ENCODE data around the gene PLSCR4.

PLSCR4 gene

DNA sequence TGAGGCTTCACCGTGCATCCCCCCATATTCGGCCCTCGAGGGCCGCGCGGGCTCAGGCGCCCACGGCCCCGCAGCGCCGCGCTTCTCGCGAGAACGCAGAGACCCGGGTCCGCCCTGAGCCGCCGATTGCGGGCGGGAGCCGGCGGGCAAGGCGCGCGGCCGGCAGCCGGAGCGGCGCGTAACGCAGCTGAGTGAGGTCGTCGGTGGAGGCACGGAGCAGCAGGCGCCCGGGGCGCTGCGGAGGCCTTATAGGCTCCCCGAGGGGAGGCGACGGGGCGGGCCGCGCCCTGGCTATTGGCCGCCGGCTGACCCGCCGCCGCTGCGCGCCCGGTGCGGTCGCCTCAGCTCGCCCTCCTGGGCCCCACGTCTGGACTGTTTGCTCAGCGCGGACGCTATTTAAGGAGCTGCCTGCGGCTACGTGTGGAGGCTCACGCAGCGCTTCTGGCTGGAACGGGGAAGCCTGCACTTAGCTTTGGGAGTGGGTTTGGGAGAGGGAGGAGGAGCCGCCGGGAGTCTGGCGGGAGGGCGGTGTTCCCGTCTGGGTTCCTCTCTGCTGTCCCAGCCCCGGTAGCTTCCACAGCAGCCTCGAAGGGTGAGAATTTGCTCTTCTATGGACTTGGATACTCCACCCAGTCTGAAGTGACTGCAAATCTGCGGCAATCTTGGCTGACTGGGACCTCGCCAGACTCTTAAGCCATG is 89.8 kb downstream of the PLSCR4 start, which contains the start of gene PLOD2:
Gene PLOD2, minus strand, starts transcription at position 221 of the 699 bp plus-strand sequence. Its CDS starts 195 bp downstream, at position 26.
- no peak for DNase-seq (ENCODE audit: low read depth in 2 of 2)

- DNase-seq (ENCODE audit: low read depth in 2 of 2), result no peak
Measured at GRCh38 chr3:146160321-146160963, 90.5 kb downstream of the PLSCR4 start.

DNA sequence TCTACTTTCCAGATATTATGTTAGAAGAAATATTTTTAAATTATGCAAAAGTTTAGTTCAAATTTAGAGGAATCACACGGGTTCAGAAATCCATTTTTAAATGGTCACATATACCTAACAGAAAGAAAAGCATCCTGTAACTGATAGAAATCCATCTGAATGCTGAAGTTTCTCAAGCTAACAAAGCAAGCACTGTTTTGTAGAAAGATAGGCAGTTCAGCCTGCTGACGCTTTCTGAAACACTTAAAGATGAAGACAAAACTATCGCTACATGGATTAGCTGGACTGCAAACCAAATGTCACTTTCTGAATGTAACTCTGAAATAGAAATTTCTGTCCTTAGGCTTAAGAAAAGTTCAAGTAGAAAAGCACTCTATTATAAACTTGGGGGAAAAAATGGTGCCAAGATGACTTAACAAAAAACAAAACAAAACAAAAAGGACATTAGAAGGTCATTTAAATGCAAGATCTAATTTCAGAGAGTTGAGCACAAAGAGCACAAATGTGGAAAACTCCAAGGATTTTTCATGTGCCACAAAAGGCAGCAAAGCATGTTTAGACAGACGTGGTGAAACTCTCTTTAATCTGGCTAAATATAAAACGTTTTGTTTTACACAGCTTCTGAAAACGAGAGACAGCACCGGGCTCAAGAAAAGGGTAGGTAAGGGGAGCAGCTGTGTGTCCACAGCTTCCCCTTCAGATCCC is 91.1 kb downstream of the PLSCR4 start:
- DNase-seq (ENCODE audit: low read depth in 2 of 2), result no peak

DNA sequence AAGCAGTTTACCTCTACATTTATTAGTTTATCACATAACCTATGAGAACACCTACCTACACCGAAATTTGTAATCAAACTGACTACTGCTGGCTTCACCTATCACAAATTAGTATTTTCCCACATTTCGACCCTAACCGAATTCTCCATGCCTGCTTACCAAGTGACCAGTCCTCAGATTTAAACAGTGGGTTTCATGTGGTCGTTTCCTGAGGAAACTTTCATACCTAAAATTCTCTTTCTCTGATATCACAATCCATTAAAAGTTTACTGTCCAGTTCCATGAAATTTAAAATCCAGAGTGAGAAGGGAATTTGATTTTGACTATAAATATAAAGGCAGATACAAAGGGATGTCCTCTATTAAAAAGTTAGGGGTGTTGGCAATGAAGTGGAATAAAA is 91.9 kb downstream of the PLSCR4 start:
- no peak for DNase-seq (ENCODE audit: low read depth in 2 of 2)

GRCh38 chr3:146157325-146158060 is 93.4 kb downstream of the PLSCR4 start:
- DNase-seq (ENCODE audit: low read depth in 2 of 2), result no peak

DNA sequence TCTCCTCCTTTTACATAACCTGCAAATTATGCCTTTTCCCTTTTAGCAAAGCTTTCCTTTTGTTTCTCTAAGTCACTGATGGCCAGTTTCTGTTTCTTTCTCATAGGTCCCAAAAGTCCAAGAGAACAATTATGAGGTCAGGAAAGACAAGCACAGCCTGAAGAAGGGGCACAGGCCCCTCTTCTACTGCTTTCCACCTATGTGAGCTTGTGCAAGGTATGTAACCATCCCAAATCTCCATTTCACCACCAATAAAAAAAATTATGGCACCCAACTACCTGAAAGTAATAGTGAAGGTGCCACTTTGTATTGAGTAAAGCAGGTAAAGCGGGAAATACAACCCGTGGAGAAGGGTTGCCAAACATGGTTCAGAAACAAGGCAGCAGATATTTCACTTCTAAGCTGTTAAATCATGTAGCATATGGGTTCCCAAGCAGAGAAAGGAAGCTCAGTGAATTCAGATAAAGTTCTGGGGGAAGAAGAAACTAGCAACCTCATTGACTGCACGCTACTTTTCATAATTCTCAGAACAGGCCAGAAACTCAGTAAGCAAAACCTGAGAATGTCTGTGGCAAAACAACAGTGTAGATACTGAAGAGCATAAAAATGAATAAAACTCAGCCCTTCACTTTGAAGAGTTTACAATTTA is 94.1 kb downstream of the PLSCR4 start:
- DNase-seq (ENCODE audit: low read depth in 2 of 2), result no peak

DNA sequence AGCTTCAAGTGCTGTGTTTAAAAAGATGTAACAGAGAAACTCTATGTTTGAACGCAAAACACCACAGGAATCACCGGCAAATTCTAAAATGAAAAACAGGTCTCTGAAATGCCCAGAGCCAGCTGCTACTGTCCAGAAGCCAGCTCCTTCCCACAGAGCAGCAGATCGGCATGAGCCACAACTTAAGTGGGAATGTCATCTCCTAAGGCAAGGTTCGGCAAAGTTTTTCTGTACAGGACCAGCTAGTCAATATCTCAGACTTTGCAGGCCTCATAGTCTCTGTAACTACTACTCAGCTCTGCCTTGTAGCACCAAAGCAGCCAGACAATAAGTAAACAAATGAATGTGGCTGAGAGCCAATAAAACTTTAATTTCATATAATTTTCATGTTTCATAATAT is 94.8 kb downstream of the PLSCR4 start:
- DNase-seq (ENCODE audit: low read depth in 2 of 2), result no peak

GRCh38 chr3:146154995-146155394 is 95.9 kb downstream of the PLSCR4 start:
- DNase-seq (ENCODE audit: low read depth in 2 of 2), result no peak

- DNase-seq (ENCODE audit: low read depth in 2 of 2), result no peak
Measured at GRCh38 chr3:146154316-146154715, 96.6 kb downstream of the PLSCR4 start.

DNA sequence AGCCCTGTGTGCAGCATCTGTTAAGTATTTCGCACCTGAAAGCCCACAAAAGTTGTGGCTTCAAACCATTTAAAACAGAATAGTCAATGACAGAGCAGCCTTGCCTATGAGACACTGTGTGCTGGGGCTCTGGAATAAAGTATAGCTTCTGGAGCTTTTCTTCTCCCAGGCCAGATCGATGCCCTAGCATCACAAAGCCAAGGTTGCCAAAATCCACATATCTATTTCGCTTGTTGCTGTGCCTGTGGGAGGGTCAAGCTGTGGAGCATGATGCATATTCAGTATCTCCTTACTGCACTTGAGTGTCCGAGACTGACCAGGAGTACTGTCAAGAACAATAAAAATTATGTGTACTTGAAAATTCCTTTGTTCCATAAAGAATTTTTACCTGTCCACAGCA is 97.5 kb downstream of the PLSCR4 start:
- DNase-seq (ENCODE audit: low read depth in 2 of 2), result no peak

GRCh38 chr3:146152834-146153233 is 98.1 kb downstream of the PLSCR4 start:
- no peak for DNase-seq (ENCODE audit: low read depth in 2 of 2)

DNA sequence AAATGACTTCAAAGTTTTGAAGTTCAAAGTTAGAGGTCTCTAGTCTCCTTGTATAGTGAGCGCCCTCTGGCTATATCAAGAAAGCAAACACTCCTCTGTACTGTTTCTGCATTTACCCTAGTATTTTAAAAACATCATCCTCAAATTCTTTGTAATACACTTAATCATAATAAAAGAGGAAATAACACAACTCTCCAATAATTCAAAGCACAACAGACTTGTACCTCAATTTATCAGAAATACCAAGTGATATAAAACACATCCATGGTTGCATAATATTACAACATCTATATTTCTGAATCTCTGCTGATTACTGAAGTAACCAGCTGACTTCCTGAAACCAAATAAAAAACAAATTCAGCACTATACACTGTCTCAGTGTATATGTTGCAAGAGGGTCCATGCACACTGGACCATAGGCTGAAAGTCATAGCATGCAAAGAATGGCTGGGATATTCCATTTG is 102.4 kb downstream of the PLSCR4 start:
- no peak for DNase-seq (ENCODE audit: low read depth in 2 of 2)

GRCh38 chr3:146145642-146146041 is 105.3 kb downstream of the PLSCR4 start:
- DNase-seq (ENCODE audit: low read depth in 2 of 2), result no peak

DNA sequence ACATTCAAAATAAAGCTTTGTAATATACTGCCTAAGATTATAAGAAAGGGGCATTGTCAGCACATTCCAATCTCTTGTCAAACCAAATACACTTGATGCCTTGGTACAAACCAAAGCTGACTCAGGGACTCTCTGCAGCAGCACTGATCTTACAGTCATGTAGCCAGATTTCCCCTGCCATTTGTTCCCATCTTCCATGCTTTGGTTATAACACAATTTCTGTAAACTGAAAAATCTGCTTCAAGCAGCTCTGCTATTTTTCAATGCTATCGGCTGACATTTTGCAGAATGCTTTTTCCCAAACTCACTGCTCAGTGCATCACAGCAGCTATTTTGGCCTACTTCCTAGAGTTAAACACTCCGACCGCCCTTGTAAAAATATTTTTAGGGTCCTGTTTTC is 108.1 kb downstream of the PLSCR4 start:
- DNase-seq (ENCODE audit: low read depth in 2 of 2), result no peak
